Measurements from ENCODE around the gene COL15A1. TPM values are rescaled to one million over a fixed set of nuclear protein-coding genes. Genes with fewer than 3 reads are reported as not detected.
A peak's percentile ranks its signal among the peaks of the same experiment; 100 is the strongest.

The COL15A1 gene
- total RNA-seq, 4 donors from 2014 or later = 1.4 to 16.5 (median 5.6) TPM

- H3K27me3 ChIP-seq = no peaks in the 10 kb centered on the region
- H3K27ac ChIP-seq = peak overlapping the region in 1 of 4 donors; percentile 41
- H3K36me3 ChIP-seq = no peaks in the 10 kb centered on the region
- peak overlapping the region in 3 of 4 donors; percentile 9 to 18 (median 13) for H3K4me3 ChIP-seq
- TF ChIP-seq POLR2A (IDR thresholded peaks at IDR 0.05) (no peak), CTCF (IDR thresholded peaks at IDR 0.05) (peak; percentile 84 to 97 (median 92))
- DNase-seq = peak; percentile 75 to 92 (median 90)
- H3K4me1 ChIP-seq = peaks cover 0 to 22% (median 2%) of the 10 kb centered on the region in 4 donors
- H3K9me3 ChIP-seq = no peaks in the 10 kb centered on the region
Observed at GRCh38 chr9:98974994-98975712, 31.4 kb downstream of the COL15A1 start.

GRCh38 chr9:98975838-98976237 is 32.1 kb downstream of the COL15A1 start:
- no peak for DNase-seq
- TF ChIP-seq CTCF (IDR thresholded peaks at IDR 0.05) (no peak), POLR2A (IDR thresholded peaks at IDR 0.05) (no peak)
- Histone ChIP-seq H3K36me3 (no peaks in the 10 kb centered on the region), H3K9me3 (no peaks in the 10 kb centered on the region), H3K27me3 (no peaks in the 10 kb centered on the region), H3K4me1 (peaks cover 0 to 22% (median 2%) of the 10 kb centered on the region in 4 donors), H3K4me3 (no peak overlapping the region), H3K27ac (no peak overlapping the region)

- Histone ChIP-seq H3K27me3 (no peaks in the 10 kb centered on the region), H3K4me3 (no peak overlapping the region), H3K9me3 (no peaks in the 10 kb centered on the region), H3K4me1 (peaks cover 0 to 21% (median 2%) of the 10 kb centered on the region in 4 donors), H3K36me3 (no peaks in the 10 kb centered on the region), H3K27ac (peak overlapping the region in 1 of 4 donors; percentile 21)
- DNase-seq = no peak
- TF ChIP-seq POLR2A (IDR thresholded peaks at IDR 0.05) (no peak), CTCF (IDR thresholded peaks at IDR 0.05) (no peak)
Observed at GRCh38 chr9:98977246-98977714, 33.6 kb downstream of the COL15A1 start.

GRCh38 chr9:98977813-98978212 is 34.1 kb downstream of the COL15A1 start:
- DNase-seq = no peak
- Histone ChIP-seq H3K27ac (peak overlapping the region in 2 of 4 donors; percentile 19 to 21), H3K36me3 (no peaks in the 10 kb centered on the region), H3K9me3 (no peaks in the 10 kb centered on the region), H3K27me3 (no peaks in the 10 kb centered on the region), H3K4me1 (peaks cover 0 to 15% (median 2%) of the 10 kb centered on the region in 4 donors), H3K4me3 (no peak overlapping the region)
- TF ChIP-seq CTCF (IDR thresholded peaks at IDR 0.05) (no peak), POLR2A (IDR thresholded peaks at IDR 0.05) (no peak)

- Histone ChIP-seq H3K4me3 (no peak overlapping the region), H3K27me3 (no peaks in the 10 kb centered on the region), H3K36me3 (no peaks in the 10 kb centered on the region), H3K27ac (peak overlapping the region in 1 of 4 donors; percentile 19), H3K9me3 (no peaks in the 10 kb centered on the region), H3K4me1 (peaks cover 0 to 13% (median 2%) of the 10 kb centered on the region in 4 donors)
- DNase-seq = no peak
- TF ChIP-seq POLR2A (IDR thresholded peaks at IDR 0.05) = no peak
- TF ChIP-seq CTCF (IDR thresholded peaks at IDR 0.05) = no peak
Observed at GRCh38 chr9:98978231-98978681, 34.5 kb downstream of the COL15A1 start.

Data from Peyer's patch (tissue), 4 donors.